GM19239 (cell line): ENCODE data around the gene USP17L29.
"Not testable (repeated sequence)": the region's sequence is repeated elsewhere in the genome, so short reads cannot be mapped to it uniquely, and the experiment has no call there.

Source experiments
- DNase-seq: peaks from one replicate; pipeline ENCODE4 v3.0.0; 2011; ENCODE audit warnings: low spot score; ENCODE audit not compliant: insufficient read length
- FAIRE-seq: peaks from 2 replicates; lab custom pipeline; 2011; peaks lifted over from hg19 to GRCh38; lab: Jason Lieb, UNC

Gene USP17L29, protein sequence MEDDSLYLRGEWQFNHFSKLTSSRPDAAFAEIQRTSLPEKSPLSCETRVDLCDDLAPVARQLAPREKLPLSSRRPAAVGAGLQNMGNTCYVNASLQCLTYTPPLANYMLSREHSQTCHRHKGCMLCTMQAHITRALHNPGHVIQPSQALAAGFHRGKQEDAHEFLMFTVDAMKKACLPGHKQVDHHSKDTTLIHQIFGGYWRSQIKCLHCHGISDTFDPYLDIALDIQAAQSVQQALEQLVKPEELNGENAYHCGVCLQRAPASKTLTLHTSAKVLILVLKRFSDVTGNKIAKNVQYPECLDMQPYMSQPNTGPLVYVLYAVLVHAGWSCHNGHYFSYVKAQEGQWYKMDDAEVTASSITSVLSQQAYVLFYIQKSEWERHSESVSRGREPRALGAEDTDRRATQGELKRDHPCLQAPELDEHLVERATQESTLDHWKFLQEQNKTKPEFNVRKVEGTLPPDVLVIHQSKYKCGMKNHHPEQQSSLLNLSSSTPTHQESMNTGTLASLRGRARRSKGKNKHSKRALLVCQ

DNA sequence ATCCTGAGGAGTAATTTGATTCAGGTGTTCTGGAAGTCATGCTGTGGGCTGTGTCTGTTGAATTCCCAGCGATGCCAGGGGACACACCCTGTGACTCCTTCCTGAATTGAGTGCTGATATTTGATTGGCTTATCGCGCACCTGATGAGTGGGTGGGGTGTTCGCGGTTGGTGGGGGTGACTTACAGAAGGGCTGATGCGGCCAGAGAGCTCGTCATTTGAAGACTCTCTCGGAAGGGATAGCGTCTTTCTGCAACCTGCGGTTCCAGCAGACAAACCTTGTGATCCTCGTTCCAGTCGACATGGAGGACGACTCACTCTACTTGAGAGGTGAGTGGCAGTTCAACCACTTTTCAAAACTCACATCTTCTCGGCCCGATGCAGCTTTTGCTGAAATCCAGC is at the start of gene USP17L29:
USP17L29 (plus strand) TSS at position 301 of the 400 bp plus-strand sequence; CDS start at position 301, 0 bp downstream.
- FAIRE-seq, DNase-seq: not testable (repeated sequence)

DNA sequence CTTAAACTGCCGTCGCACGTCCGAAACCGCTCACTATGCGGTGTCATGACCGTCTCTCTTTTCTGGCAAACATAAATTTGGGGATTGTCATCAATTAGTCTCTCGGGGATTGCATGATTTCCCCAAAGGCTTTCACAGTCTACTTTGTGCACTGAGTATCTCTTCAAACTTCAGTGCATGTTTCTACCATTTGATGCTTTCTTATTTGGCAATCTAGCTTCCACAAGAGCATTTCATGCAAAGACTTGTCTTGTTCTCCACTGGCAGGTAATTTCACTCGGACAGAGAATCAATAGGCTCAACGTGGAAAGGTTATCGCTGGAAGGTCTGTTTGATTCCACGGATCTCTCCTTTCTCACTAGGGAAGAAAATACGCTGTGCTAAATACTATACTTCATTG is 29.2 kb upstream of the USP17L29 start:
- not testable (repeated sequence) for FAIRE-seq, DNase-seq

DNA sequence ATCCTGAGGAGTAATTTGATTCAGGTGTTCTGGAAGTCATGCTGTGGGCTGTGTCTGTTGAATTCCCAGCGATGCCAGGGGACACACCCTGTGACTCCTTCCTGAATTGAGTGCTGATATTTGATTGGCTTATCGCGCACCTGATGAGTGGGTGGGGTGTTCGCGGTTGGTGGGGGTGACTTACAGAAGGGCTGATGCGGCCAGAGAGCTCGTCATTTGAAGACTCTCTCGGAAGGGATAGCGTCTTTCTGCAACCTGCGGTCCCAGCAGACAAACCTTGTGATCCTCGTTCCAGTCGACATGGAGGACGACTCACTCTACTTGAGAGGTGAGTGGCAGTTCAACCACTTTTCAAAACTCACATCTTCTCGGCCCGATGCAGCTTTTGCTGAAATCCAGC is 28.6 kb upstream of the USP17L29 start, which contains the start of gene USP17L24:
USP17L24 (plus strand) TSS at position 301 of the 400 bp plus-strand sequence; CDS start at position 301, 0 bp downstream.
- FAIRE-seq, DNase-seq: not testable (repeated sequence)

DNA sequence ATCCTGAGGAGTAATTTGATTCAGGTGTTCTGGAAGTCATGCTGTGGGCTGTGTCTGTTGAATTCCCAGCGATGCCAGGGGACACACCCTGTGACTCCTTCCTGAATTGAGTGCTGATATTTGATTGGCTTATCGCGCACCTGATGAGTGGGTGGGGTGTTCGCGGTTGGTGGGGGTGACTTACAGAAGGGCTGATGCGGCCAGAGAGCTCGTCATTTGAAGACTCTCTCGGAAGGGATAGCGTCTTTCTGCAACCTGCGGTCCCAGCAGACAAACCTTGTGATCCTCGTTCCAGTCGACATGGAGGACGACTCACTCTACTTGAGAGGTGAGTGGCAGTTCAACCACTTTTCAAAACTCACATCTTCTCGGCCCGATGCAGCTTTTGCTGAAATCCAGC is 23.8 kb upstream of the USP17L29 start, which contains the start of gene USP17L25:
USP17L25 (plus strand) TSS at position 301 of the 400 bp plus-strand sequence; CDS start at position 301, 0 bp downstream.
- FAIRE-seq, DNase-seq: not testable (repeated sequence)

DNA sequence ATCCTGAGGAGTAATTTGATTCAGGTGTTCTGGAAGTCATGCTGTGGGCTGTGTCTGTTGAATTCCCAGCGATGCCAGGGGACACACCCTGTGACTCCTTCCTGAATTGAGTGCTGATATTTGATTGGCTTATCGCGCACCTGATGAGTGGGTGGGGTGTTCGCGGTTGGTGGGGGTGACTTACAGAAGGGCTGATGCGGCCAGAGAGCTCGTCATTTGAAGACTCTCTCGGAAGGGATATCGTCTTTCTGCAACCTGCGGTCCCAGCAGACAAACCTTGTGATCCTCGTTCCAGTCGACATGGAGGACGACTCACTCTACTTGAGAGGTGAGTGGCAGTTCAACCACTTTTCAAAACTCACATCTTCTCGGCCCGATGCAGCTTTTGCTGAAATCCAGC is 19.1 kb upstream of the USP17L29 start, which contains the start of gene USP17L26:
USP17L26 (plus strand) TSS at position 301 of the 400 bp plus-strand sequence; CDS start at position 301, 0 bp downstream.
- FAIRE-seq, DNase-seq: not testable (repeated sequence)

DNA sequence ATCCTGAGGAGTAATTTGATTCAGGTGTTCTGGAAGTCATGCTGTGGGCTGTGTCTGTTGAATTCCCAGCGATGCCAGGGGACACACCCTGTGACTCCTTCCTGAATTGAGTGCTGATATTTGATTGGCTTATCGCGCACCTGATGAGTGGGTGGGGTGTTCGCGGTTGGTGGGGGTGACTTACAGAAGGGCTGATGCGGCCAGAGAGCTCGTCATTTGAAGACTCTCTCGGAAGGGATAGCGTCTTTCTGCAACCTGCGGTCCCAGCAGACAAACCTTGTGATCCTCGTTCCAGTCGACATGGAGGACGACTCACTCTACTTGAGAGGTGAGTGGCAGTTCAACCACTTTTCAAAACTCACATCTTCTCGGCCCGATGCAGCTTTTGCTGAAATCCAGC is 14.3 kb upstream of the USP17L29 start, which contains the start of gene USP17L5:
USP17L5 (plus strand) TSS at position 301 of the 400 bp plus-strand sequence; CDS start at position 301, 0 bp downstream.
- FAIRE-seq, DNase-seq: not testable (repeated sequence)

DNA sequence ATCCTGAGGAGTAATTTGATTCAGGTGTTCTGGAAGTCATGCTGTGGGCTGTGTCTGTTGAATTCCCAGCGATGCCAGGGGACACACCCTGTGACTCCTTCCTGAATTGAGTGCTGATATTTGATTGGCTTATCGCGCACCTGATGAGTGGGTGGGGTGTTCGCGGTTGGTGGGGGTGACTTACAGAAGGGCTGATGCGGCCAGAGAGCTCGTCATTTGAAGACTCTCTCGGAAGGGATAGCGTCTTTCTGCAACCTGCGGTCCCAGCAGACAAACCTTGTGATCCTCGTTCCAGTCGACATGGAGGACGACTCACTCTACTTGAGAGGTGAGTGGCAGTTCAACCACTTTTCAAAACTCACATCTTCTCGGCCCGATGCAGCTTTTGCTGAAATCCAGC is 9.6 kb upstream of the USP17L29 start, which contains the start of gene USP17L27:
USP17L27 (plus strand) TSS at position 301 of the 400 bp plus-strand sequence; CDS start at position 301, 0 bp downstream.
- DNase-seq, FAIRE-seq: not testable (repeated sequence)

DNA sequence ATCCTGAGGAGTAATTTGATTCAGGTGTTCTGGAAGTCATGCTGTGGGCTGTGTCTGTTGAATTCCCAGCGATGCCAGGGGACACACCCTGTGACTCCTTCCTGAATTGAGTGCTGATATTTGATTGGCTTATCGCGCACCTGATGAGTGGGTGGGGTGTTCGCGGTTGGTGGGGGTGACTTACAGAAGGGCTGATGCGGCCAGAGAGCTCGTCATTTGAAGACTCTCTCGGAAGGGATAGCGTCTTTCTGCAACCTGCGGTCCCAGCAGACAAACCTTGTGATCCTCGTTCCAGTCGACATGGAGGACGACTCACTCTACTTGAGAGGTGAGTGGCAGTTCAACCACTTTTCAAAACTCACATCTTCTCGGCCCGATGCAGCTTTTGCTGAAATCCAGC is 4.8 kb upstream of the USP17L29 start, which contains the start of gene USP17L28:
USP17L28 (plus strand) TSS at position 301 of the 400 bp plus-strand sequence; CDS start at position 301, 0 bp downstream.
- not testable (repeated sequence) for DNase-seq, FAIRE-seq

DNA sequence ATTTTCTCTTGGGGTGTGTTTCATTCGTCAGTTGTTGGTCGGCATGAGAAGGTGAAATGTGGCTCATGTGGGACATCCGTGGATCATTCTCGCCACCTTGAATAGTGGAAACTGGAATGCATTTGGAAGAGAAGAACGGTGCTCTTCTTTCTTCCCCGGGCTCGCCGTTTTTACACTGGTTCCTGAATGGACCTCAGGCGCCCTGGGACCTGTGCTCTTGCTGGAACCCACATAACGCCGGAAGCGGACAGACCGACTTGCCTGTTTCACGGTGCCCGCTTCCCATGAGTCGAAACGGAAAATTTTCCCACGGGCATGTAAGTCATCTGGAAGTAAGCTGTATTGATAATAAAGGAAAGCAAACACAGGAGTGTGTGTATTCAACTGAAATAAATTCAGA is 2.6 kb upstream of the USP17L29 start:
- not testable (repeated sequence) for DNase-seq, FAIRE-seq

DNA sequence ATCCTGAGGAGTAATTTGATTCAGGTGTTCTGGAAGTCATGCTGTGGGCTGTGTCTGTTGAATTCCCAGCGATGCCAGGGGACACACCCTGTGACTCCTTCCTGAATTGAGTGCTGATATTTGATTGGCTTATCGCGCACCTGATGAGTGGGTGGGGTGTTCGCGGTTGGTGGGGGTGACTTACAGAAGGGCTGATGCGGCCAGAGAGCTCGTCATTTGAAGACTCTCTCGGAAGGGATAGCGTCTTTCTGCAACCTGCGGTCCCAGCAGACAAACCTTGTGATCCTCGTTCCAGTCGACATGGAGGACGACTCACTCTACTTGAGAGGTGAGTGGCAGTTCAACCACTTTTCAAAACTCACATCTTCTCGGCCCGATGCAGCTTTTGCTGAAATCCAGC is 9.4 kb downstream of the USP17L29 start, which contains the start of gene USP17L30:
USP17L30 (plus strand) TSS at position 301 of the 400 bp plus-strand sequence; CDS start at position 301, 0 bp downstream.
- not testable (repeated sequence) for DNase-seq, FAIRE-seq

DNA sequence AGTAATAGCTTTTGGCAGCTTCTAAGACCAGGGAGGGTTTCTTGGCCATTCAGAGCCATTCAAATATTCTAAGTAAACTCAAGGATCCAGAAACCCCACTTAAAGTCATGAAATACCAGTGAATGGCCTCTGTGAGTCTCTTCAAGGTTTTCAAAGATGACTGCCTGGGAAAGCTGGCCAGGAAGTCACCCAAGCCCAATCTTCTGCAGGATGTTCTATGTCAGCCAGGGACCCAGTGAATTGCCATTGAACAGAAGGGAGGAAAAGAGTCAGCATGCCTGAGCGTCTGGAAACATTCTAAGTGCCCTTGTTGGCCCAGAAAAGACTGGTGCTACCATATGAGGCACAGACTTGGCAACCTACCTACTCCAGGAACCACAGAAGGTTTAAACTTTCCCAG is 26.4 kb downstream of the USP17L29 start:
- not testable (repeated sequence) for DNase-seq

DNA sequence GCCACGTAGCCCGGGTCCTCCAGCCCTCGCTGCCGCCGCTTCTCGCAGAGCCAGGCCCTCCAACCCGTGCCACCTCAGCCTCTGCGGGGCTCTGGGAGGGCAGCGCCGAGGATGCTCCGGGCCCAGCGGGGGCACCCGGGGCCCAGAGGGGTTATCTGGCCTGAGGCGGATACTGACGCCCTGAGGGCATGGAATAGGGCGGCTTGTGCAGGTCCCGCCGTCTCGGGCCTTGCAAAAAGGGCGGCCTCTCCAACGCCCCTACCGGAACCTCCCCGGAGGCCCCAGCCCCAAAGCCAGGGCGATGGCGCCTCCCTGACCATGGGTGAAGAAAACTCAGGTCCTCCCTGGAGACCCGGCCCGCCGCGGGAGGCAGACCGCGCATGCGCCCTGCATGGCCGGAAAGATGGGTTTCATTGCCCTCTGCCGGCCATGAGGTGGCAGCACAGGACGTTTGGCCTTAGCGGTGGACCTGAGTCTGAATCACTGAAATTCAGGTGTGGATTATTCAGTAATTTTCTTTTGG is 27.6 kb downstream of the USP17L29 start:
- not testable (repeated sequence) for FAIRE-seq
- peak; percentile 9 for DNase-seq

More for the DNA sequence above, 26.4 kb downstream of the USP17L29 start:
- FAIRE-seq = not testable (repeated sequence)

DNA sequence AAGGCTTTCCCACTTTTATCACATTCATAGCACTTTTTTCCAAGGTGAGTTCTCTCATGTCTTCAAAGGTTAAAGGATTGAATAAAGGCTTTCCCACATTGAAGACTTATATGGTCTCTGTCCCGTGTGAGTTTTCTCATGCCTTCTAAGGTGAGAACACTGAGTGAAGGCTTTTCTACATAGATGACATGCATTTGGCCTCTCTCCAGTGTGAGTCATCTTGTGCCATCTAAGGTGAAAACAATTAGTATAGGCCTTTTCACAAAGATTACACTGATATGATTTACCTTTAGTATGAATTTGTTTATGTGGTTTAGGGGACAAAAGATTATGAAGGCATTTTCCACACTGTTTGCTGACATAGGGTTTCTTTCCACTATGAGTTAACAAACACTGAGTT is 30.7 kb downstream of the USP17L29 start:
- DNase-seq (no peak), FAIRE-seq (no peak)

DNA sequence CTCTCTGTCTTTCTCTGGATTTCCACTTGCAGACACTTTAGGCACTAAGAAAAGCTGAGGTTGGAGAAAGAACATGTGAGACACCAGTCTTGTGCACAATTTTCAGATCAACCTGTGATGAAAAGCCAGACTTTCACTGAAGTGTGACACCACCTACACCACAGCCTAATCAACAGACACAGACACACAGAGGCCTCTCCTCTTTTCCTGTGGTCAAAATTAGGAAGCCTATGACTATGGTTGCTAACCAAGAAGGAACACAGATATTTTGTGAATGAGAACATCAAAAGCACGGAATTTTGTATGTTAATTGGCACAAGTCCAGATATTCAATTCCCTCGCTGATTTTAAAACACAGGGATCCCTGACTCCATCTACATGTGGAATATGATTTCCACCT is 35.6 kb downstream of the USP17L29 start:
- peak; percentile 26 for FAIRE-seq
- not testable (repeated sequence) for DNase-seq
